Femur (tissue), 1 donor: ENCODE results near the gene SMAD6.
A peak's percentile ranks its signal among the peaks of the same experiment; 100 is the strongest.

Experiments used
- DNase-seq: peaks from one replicate; pipeline ENCODE4 v3.0.0-alpha.2; 2017

The SMAD6 gene

GRCh38 chr15:66760968-66761725, 59.1 kb downstream of the SMAD6 start:
- DNase-seq: no peak

GRCh38 chr15:66761726-66762595, 59.9 kb downstream of the SMAD6 start:
- peak; percentile 68 for DNase-seq

- peak; percentile 76 for DNase-seq
Measured at GRCh38 chr15:66763186-66764071, 61.4 kb downstream of the SMAD6 start.

GRCh38 chr15:66764072-66764786, 62.2 kb downstream of the SMAD6 start:
- no peak for DNase-seq

GRCh38 chr15:66765478-66766281, 63.6 kb downstream of the SMAD6 start:
- no peak for DNase-seq

- DNase-seq: no peak
Measured at GRCh38 chr15:66766282-66767230, 64.5 kb downstream of the SMAD6 start.

- DNase-seq: no peak
Measured at GRCh38 chr15:66767240-66767659, 65.2 kb downstream of the SMAD6 start.

GRCh38 chr15:66768987-66769386, 67.0 kb downstream of the SMAD6 start:
- no peak for DNase-seq

GRCh38 chr15:66770518-66771350, 68.7 kb downstream of the SMAD6 start:
- no peak for DNase-seq

GRCh38 chr15:66771351-66771650, 69.3 kb downstream of the SMAD6 start:
- DNase-seq: no peak

GRCh38 chr15:66772604-66773128, 70.6 kb downstream of the SMAD6 start:
- no peak for DNase-seq

GRCh38 chr15:66773129-66773873, 71.3 kb downstream of the SMAD6 start:
- DNase-seq: peak; percentile 80

GRCh38 chr15:66774001-66774814, 72.2 kb downstream of the SMAD6 start:
- peak; percentile 89 for DNase-seq

GRCh38 chr15:66775127-66776105, 73.4 kb downstream of the SMAD6 start:
- no peak for DNase-seq

GRCh38 chr15:66777054-66777453, 75.0 kb downstream of the SMAD6 start:
- DNase-seq: no peak
